GM21786 (cell line): Measurements from ENCODE around the gene FSTL3.

Experiments
- ATAC-seq: cut with Tn5 transposase; IDR thresholded peaks from one replicate; pipeline ENCODE4 v1.9.1; 2021; ENCODE audit not compliant: unreplicated experiment

Gene FSTL3

DNA sequence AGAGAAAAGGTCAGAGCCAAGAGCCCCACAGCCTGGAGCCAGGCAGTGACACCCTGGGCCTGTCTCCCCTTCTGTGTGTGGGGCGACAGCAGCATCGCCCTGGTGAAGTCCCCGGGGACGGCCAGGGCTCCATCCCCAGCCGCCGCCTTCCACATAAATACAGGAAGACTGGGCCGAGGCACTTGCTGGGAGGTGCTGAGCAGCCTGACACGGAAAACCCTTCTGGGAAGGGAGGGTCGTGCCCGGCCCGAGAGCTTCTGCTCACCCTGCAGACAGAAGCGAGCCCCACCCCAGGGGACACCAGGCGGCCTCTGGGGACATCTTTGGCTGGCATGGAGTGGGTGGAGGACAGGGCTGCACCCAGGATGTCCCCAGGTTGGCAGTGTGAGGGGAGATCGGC is 31.4 kb upstream of the FSTL3 start:
- no peak for ATAC-seq

GRCh38 chr19:645912-646778 is 30.0 kb upstream of the FSTL3 start:
- no peak for ATAC-seq

GRCh38 chr19:646779-647565 is 29.2 kb upstream of the FSTL3 start:
- no peak for ATAC-seq

GRCh38 chr19:647566-648284 is 28.5 kb upstream of the FSTL3 start:
- ATAC-seq = no peak

DNA sequence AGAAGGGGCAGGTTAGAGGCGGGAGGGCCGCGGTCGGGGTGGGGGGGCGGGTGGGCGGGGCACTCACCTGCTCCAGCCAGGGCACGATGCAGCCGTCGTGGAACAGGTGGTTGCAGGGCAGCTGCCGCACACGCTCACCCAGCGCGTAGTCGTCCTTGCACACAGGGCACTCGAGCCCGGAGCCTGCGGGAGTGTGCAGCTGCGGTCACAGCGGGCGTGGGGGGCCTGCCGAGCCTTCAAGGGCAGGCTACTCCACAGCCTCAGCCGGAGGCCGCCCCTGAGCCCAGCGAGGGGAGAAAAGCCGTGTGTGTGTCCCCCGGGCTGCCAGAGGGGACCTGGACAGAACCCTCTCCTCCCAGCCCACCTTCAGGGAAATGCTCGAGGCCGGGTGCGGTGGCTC is 27.9 kb upstream of the FSTL3 start:
- ATAC-seq = no peak

DNA sequence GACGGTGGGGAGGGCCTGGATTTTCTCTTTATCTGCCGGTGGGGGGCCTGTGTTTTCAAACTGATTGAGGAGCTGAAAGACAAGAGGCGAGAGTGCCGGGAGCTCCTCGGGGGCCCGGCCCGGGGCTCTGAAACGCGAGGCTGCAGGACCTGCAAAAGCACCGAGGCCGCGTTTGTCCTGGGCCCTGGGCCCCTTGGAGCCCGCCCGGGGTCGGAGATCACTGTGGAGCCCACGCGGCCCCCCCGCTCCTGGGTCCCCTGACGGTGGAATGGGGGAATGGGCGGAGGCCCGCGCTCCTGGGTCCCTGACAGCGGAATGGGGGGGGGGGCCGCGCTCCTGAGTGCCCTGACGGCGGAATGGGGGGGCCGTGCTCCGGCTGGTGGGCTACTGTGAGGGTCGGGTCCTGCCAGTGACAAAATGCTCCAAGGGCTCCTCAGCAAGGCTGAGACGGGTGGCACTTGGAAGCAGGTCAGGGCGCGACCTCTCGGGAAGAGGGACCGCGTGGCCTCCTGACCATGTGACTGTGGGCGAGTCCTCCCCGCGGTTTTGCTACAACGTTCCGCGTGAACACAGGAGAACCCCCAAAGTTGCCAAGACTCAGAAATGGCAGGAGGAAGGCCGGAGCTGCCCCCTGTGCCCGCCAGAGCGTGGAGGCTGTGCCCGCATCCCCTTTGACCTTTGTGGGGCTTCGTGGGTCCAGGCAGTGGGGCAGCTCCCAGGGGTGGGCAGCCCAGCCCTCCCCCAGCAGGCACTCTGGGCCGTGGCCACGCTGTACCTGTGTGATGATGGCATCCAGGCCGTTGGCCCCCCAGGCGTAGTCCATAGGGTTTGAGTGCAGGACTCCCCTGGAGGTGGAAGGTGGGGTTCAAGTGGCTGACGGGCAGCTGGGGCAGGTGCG is 27.0 kb upstream of the FSTL3 start:
- no peak for ATAC-seq

DNA sequence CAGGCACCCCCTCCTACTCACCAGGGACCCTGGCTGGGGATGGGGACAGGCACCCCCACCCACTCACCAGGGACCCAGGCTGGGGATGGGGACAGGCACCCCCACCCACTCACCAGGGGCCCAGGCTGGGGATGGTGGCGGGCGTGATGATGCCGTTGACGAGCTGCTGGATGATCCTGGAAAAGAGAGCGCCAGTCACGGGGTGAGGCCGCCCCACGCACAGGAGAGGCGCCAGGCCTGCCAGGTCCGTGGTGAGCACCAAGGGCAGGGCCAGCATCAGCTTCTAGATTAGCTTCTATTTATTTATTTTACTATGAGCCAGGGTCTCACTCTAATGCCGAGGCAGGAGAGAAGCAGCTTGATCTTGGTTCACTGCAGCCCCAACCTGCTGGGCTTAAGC is 26.1 kb upstream of the FSTL3 start:
- no peak for ATAC-seq

GRCh38 chr19:651114-651818 is 24.9 kb upstream of the FSTL3 start:
- no peak for ATAC-seq

DNA sequence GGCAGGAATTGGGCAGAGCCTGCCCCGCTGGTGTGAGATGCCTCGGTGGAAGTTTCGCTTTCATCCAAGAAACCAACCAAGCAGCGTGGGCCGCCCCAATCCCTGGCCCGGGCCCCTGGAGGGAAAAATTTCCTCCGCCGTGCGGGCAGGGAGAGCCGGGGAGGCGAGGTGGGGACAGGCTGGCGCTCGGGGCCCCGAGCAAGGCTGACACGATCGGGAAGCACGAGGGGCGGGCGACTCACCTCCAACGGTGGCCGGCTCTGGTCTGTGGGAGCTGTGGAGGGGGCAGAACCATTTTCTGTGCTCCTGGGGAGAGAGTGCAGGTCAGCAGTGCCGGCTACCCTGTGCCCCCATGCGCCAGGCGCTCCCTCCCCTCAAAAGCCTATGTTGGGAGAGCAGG is 24.2 kb upstream of the FSTL3 start:
- ATAC-seq = no peak

DNA sequence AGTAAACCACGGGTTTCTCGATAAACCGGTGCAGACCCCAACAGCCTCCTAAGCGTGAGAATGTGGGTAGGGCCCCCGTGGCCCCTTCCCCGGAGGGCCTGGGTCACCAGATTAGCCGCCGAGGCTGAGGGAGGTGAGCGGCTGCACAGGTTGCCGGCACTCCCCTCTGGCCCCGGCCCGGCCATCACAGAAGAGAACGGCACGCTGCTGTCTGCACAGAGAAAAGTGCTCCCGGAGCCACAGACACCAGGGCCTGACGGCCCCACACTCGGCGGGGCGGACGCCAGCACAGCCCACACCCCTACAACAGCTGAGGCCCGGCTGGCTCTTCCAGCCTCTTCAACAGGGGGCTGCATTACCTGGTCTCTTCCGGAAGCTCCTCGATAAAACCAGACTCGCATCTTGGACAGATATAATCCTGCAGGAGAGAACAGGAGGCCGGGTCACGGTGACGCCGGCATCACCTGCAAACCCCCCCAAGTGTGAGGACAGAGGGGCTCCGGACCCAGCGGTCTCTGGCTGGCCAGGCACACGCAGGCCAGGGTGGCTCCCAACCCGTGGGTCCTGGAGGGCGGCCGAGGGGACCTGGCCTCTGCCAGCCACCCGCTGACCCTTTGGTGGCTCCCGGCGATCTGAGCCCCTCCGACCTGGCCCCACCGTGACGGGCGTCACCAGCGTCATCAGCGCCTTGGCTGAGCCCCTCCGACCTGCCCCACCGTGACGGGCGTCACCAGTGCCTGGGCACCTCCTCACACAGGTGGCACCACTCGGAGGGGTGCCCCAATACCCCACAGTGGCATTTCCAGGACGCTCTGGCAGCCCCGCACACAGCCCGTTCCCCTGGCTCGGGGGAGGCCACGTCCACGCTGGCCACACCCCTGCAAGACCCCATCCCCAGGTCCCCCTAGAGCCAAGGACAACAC is 23.5 kb upstream of the FSTL3 start:
- ATAC-seq = no peak

DNA sequence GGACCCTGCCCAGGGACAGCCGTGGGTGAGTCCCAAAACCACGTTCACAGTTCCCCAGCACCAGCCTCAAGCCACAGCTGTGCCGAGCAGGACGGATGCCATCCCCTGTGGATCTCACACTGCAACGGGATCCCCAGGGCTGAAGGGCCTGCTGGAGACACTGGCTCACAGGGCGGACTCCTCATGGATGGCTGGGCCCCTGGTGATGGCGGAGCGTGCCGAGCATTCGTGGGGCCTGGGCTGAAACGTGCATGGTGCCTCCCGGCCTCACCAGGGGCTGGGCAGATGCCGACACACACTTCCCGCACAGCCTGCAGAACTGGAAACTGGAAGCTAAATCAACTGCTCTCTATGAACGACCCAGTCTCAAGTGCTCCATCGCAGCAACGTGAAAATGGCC is 22.8 kb upstream of the FSTL3 start:
- ATAC-seq = no peak

GRCh38 chr19:655691-656090 is 20.5 kb upstream of the FSTL3 start:
- ATAC-seq = no peak

- ATAC-seq = no peak
Measured at GRCh38 chr19:656751-657559, 19.2 kb upstream of the FSTL3 start.

DNA sequence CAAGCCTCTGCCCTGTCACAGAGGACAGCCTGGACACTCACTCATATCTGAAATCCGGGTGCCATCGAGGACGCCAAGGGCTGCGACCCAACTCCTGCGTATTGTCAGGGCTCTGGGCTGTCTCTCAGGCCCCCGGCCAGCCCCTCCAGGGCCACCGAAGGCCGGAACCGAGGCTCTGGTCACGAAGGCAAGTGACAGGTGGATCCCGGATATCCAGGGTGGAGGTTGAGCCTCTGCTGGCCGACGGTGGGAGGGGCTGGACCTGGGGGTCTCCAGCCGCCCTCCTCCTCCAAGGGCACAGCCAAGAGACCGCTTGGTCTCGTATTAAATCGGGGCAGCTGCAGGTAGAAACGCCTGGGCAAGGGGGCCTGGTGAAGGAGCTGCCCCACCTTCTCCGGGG is 18.6 kb upstream of the FSTL3 start:
- no peak for ATAC-seq

GRCh38 chr19:658059-658839 is 17.9 kb upstream of the FSTL3 start:
- no peak for ATAC-seq

DNA sequence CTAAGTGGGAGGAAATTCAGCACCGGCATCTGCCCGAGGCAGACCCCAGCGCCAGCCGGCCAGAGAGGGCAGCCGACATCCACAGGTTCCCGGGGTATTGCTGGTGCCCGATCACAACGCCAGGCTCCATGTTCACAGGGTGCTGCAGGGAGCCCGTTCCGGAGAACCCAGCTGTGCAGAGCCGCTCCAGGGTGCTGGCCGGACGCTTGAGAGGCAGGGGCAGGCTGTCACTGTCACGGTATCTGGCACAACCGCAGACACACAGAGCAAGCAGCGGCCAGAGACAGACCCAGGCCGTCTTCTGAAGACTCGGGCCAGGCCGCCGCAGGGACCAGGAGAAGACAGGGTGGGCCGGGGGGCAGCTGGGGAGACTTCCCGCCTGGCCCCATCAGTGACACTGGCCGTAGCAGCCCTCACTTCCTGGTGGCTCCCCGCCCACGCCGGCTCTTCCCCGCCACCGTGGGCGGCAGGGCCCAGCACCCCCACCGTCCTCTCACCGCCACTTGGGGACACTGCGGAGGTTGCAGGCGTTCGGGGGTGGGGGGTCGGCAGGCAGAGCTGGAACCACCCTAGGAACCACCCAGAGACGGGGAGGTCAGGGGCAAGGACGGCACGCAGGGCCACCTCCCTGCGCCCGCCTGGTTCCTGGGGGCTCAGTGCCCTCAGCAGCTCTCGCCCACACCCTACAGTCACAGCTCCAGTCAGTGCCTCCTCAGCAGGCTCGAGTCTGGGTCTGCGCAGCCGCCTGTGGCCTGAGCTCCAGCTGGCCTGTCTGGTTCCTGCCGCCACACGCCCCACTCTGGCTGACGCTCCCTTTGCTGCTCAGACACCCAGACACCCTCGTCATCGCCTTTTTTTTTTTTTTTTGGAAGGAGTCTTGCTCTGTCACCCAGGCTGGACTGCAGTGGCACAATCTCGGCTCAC is 17.0 kb upstream of the FSTL3 start:
- ATAC-seq = no peak
